Skin of body (tissue), 2 donors: ENCODE results near the gene CERT1. TPM values are rescaled to one million over a fixed set of nuclear protein-coding genes. Genes with fewer than 3 reads are reported as not detected.

Experiments used
- DNase-seq: peaks from one replicate; lab custom pipeline; 2025; lab: John Stamatoyannopoulos, UW
- total RNA-seq: library from RNA; depleted of rRNA; stranded (reverse); fragments of >200 nt; gene quantifications from one replicate; pipeline ENCODE4 v1.2.3, GENCODE V29; 2014

The CERT1 gene
- total RNA-seq, 1 donor from 2014 or later, result 43.6 TPM

- DNase-seq, result no peak
Observed at GRCh38 chr5:75412111-75412990, 99.1 kb downstream of the CERT1 start.

GRCh38 chr5:75405296-75405695, 106.1 kb downstream of the CERT1 start:
- no peak for DNase-seq

GRCh38 chr5:75395277-75395676, 116.2 kb downstream of the CERT1 start:
- DNase-seq, result no peak

- no peak for DNase-seq
Observed at GRCh38 chr5:75389430-75389829, 122.0 kb downstream of the CERT1 start.

- no peak for DNase-seq
Observed at GRCh38 chr5:75387806-75388205, 123.6 kb downstream of the CERT1 start.

GRCh38 chr5:75384218-75384617, 127.2 kb downstream of the CERT1 start:
- DNase-seq, result no peak

GRCh38 chr5:75381456-75381855, 130.0 kb downstream of the CERT1 start:
- DNase-seq, result no peak

GRCh38 chr5:75380099-75380498, 131.3 kb downstream of the CERT1 start:
- no peak for DNase-seq

- DNase-seq, result no peak
Observed at GRCh38 chr5:75375414-75375813, 136.0 kb downstream of the CERT1 start.

GRCh38 chr5:75374394-75374814, 137.0 kb downstream of the CERT1 start:
- no peak for DNase-seq

GRCh38 chr5:75373862-75374261, 137.6 kb downstream of the CERT1 start:
- DNase-seq, result no peak

- no peak for DNase-seq
Observed at GRCh38 chr5:75368391-75368790, 143.0 kb downstream of the CERT1 start.

GRCh38 chr5:75367401-75367800, 144.0 kb downstream of the CERT1 start:
- DNase-seq, result no peak

GRCh38 chr5:75366787-75367186, 144.6 kb downstream of the CERT1 start:
- DNase-seq, result no peak

- DNase-seq, result no peak
Observed at GRCh38 chr5:75365740-75366139, 145.7 kb downstream of the CERT1 start.

GRCh38 chr5:75364571-75365280, 146.7 kb downstream of the CERT1 start:
- DNase-seq, result no peak

GRCh38 chr5:75363726-75364495, 147.5 kb downstream of the CERT1 start:
- DNase-seq, result no peak

GRCh38 chr5:75363111-75363510, 148.3 kb downstream of the CERT1 start:
- DNase-seq, result no peak

- no peak for DNase-seq
Observed at GRCh38 chr5:75362474-75362975, 148.9 kb downstream of the CERT1 start.

GRCh38 chr5:75361310-75361709, 150.1 kb downstream of the CERT1 start:
- no peak for DNase-seq

- DNase-seq, result no peak
Observed at GRCh38 chr5:75358117-75358516, 153.3 kb downstream of the CERT1 start.

- DNase-seq, result no peak
Observed at GRCh38 chr5:75356719-75357118, 154.7 kb downstream of the CERT1 start.
